Activated naive CD8-positive, alpha-beta T cell treated with anti-CD3 and anti-CD28 coated beads for 36 hours (primary cell): ENCODE measurements around the gene USP17L25. TPM values are rescaled to one million over a fixed set of nuclear protein-coding genes. Genes with fewer than 3 reads are reported as not detected.
"Not testable (repeated sequence)": the region's sequence is repeated elsewhere in the genome, so short reads cannot be mapped to it uniquely, and the experiment has no call there.

ENCODE experiments used
- DNase-seq: peaks from one replicate; pipeline ENCODE4 v3.0.0; 2021
- H3K27ac Mint-ChIP-seq: one replicate; pipeline ENCODE4 v1.8.0; 2022; ENCODE audit warnings: mild to moderate bottlenecking, moderate library complexity, mixed read lengths
- H3K27me3 Mint-ChIP-seq: one replicate; pipeline ENCODE4 v1.8.0; 2022; ENCODE audit warnings: mild to moderate bottlenecking, mixed read lengths
- H3K36me3 Mint-ChIP-seq: one replicate; pipeline ENCODE4 v1.8.0; 2021; ENCODE audit warnings: mild to moderate bottlenecking, mixed read lengths
- H3K4me1 Mint-ChIP-seq: one replicate; pipeline ENCODE4 v1.8.0; 2021; ENCODE audit warnings: mixed read lengths
- H3K4me3 Mint-ChIP-seq: one replicate; pipeline ENCODE4 v1.8.0; 2022; ENCODE audit warnings: mild to moderate bottlenecking, moderate library complexity, mixed read lengths
- H3K9me3 Mint-ChIP-seq: one replicate; pipeline ENCODE4 v1.8.0; 2022; ENCODE audit warnings: mixed read lengths
- total RNA-seq, 2 experiments: library from RNA; stranded (reverse); gene quantifications; one replicate each; pipeline ENCODE4 v1.2.3, GENCODE V29; 2021

The USP17L25 gene
- not detected for total RNA-seq

DNA sequence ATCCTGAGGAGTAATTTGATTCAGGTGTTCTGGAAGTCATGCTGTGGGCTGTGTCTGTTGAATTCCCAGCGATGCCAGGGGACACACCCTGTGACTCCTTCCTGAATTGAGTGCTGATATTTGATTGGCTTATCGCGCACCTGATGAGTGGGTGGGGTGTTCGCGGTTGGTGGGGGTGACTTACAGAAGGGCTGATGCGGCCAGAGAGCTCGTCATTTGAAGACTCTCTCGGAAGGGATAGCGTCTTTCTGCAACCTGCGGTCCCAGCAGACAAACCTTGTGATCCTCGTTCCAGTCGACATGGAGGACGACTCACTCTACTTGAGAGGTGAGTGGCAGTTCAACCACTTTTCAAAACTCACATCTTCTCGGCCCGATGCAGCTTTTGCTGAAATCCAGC lies at the start of gene USP17L25:
Gene USP17L25, plus strand, starts transcription at position 301 of the 400 bp plus-strand sequence. Its CDS starts 0 bp downstream, at position 301.
- H3K9me3 Mint-ChIP-seq, H3K4me1 Mint-ChIP-seq, H3K36me3 Mint-ChIP-seq, H3K27me3 Mint-ChIP-seq, DNase-seq, H3K4me3 Mint-ChIP-seq, H3K27ac Mint-ChIP-seq: not testable (repeated sequence)

DNA sequence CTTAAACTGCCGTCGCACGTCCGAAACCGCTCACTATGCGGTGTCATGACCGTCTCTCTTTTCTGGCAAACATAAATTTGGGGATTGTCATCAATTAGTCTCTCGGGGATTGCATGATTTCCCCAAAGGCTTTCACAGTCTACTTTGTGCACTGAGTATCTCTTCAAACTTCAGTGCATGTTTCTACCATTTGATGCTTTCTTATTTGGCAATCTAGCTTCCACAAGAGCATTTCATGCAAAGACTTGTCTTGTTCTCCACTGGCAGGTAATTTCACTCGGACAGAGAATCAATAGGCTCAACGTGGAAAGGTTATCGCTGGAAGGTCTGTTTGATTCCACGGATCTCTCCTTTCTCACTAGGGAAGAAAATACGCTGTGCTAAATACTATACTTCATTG lies 5.5 kb upstream of the USP17L25 start:
- H3K4me3 Mint-ChIP-seq, DNase-seq, H3K27me3 Mint-ChIP-seq, H3K4me1 Mint-ChIP-seq, H3K9me3 Mint-ChIP-seq, H3K27ac Mint-ChIP-seq, H3K36me3 Mint-ChIP-seq: not testable (repeated sequence)

DNA sequence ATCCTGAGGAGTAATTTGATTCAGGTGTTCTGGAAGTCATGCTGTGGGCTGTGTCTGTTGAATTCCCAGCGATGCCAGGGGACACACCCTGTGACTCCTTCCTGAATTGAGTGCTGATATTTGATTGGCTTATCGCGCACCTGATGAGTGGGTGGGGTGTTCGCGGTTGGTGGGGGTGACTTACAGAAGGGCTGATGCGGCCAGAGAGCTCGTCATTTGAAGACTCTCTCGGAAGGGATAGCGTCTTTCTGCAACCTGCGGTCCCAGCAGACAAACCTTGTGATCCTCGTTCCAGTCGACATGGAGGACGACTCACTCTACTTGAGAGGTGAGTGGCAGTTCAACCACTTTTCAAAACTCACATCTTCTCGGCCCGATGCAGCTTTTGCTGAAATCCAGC lies 4.8 kb upstream of the USP17L25 start, which contains the start of gene USP17L24:
Gene USP17L24, plus strand, starts transcription at position 301 of the 400 bp plus-strand sequence. Its CDS starts 0 bp downstream, at position 301.
- H3K36me3 Mint-ChIP-seq, H3K27ac Mint-ChIP-seq, DNase-seq, H3K4me1 Mint-ChIP-seq, H3K27me3 Mint-ChIP-seq, H3K9me3 Mint-ChIP-seq, H3K4me3 Mint-ChIP-seq: not testable (repeated sequence)

GRCh38 chr4:9334358-9334757 lies 4.6 kb downstream of the USP17L25 start, which contains the start of gene USP17L26:
Gene USP17L26, plus strand, starts transcription at chr4:9334658. Its CDS starts 0 bp downstream, at chr4:9334658.
- H3K36me3 Mint-ChIP-seq, DNase-seq, H3K4me1 Mint-ChIP-seq, H3K9me3 Mint-ChIP-seq, H3K27ac Mint-ChIP-seq, H3K27me3 Mint-ChIP-seq, H3K4me3 Mint-ChIP-seq: not testable (repeated sequence)

GRCh38 chr4:9339103-9339502 lies 9.4 kb downstream of the USP17L25 start, which contains the start of gene USP17L5:
Gene USP17L5, plus strand, starts transcription at chr4:9339403. Its CDS starts 0 bp downstream, at chr4:9339403.
- not testable (repeated sequence) for H3K36me3 Mint-ChIP-seq, DNase-seq, H3K4me1 Mint-ChIP-seq, H3K27me3 Mint-ChIP-seq, H3K9me3 Mint-ChIP-seq, H3K27ac Mint-ChIP-seq, H3K4me3 Mint-ChIP-seq

DNA sequence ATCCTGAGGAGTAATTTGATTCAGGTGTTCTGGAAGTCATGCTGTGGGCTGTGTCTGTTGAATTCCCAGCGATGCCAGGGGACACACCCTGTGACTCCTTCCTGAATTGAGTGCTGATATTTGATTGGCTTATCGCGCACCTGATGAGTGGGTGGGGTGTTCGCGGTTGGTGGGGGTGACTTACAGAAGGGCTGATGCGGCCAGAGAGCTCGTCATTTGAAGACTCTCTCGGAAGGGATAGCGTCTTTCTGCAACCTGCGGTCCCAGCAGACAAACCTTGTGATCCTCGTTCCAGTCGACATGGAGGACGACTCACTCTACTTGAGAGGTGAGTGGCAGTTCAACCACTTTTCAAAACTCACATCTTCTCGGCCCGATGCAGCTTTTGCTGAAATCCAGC lies 14.1 kb downstream of the USP17L25 start, which contains the start of gene USP17L27:
Gene USP17L27, plus strand, starts transcription at position 301 of the 400 bp plus-strand sequence. Its CDS starts 0 bp downstream, at position 301.
- H3K4me1 Mint-ChIP-seq, H3K27ac Mint-ChIP-seq, H3K4me3 Mint-ChIP-seq, H3K9me3 Mint-ChIP-seq, DNase-seq, H3K36me3 Mint-ChIP-seq, H3K27me3 Mint-ChIP-seq: not testable (repeated sequence)

DNA sequence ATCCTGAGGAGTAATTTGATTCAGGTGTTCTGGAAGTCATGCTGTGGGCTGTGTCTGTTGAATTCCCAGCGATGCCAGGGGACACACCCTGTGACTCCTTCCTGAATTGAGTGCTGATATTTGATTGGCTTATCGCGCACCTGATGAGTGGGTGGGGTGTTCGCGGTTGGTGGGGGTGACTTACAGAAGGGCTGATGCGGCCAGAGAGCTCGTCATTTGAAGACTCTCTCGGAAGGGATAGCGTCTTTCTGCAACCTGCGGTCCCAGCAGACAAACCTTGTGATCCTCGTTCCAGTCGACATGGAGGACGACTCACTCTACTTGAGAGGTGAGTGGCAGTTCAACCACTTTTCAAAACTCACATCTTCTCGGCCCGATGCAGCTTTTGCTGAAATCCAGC lies 18.9 kb downstream of the USP17L25 start, which contains the start of gene USP17L28:
Gene USP17L28, plus strand, starts transcription at position 301 of the 400 bp plus-strand sequence. Its CDS starts 0 bp downstream, at position 301.
- not testable (repeated sequence) for H3K9me3 Mint-ChIP-seq, H3K4me1 Mint-ChIP-seq, H3K36me3 Mint-ChIP-seq, DNase-seq, H3K27ac Mint-ChIP-seq, H3K27me3 Mint-ChIP-seq, H3K4me3 Mint-ChIP-seq

GRCh38 chr4:9350866-9351265 lies 21.2 kb downstream of the USP17L25 start:
- not testable (repeated sequence) for DNase-seq, H3K27me3 Mint-ChIP-seq, H3K9me3 Mint-ChIP-seq, H3K4me3 Mint-ChIP-seq, H3K4me1 Mint-ChIP-seq, H3K36me3 Mint-ChIP-seq, H3K27ac Mint-ChIP-seq

DNA sequence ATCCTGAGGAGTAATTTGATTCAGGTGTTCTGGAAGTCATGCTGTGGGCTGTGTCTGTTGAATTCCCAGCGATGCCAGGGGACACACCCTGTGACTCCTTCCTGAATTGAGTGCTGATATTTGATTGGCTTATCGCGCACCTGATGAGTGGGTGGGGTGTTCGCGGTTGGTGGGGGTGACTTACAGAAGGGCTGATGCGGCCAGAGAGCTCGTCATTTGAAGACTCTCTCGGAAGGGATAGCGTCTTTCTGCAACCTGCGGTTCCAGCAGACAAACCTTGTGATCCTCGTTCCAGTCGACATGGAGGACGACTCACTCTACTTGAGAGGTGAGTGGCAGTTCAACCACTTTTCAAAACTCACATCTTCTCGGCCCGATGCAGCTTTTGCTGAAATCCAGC lies 23.6 kb downstream of the USP17L25 start, which contains the start of gene USP17L29:
Gene USP17L29, plus strand, starts transcription at position 301 of the 400 bp plus-strand sequence. Its CDS starts 0 bp downstream, at position 301.
- H3K4me3 Mint-ChIP-seq, H3K27ac Mint-ChIP-seq, DNase-seq, H3K9me3 Mint-ChIP-seq, H3K4me1 Mint-ChIP-seq, H3K27me3 Mint-ChIP-seq, H3K36me3 Mint-ChIP-seq: not testable (repeated sequence)

GRCh38 chr4:9362829-9363228 lies 33.1 kb downstream of the USP17L25 start, which contains the start of gene USP17L30:
Gene USP17L30, plus strand, starts transcription at chr4:9363129. Its CDS starts 0 bp downstream, at chr4:9363129.
- H3K9me3 Mint-ChIP-seq, H3K27me3 Mint-ChIP-seq, DNase-seq, H3K4me3 Mint-ChIP-seq, H3K4me1 Mint-ChIP-seq, H3K36me3 Mint-ChIP-seq, H3K27ac Mint-ChIP-seq: not testable (repeated sequence)

DNA sequence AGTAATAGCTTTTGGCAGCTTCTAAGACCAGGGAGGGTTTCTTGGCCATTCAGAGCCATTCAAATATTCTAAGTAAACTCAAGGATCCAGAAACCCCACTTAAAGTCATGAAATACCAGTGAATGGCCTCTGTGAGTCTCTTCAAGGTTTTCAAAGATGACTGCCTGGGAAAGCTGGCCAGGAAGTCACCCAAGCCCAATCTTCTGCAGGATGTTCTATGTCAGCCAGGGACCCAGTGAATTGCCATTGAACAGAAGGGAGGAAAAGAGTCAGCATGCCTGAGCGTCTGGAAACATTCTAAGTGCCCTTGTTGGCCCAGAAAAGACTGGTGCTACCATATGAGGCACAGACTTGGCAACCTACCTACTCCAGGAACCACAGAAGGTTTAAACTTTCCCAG lies 50.2 kb downstream of the USP17L25 start:
- not testable (repeated sequence) for H3K36me3 Mint-ChIP-seq, DNase-seq, H3K4me3 Mint-ChIP-seq, H3K27me3 Mint-ChIP-seq, H3K27ac Mint-ChIP-seq, H3K9me3 Mint-ChIP-seq, H3K4me1 Mint-ChIP-seq

Other genes with a start within 250 kb of the USP17L25 start
- not detected for gene FAM90A26, start 159.5 kb upstream of the USP17L25 start, total RNA-seq
- not detected for gene USP17L10, start 119.3 kb upstream of the USP17L25 start, total RNA-seq
- not detected for gene USP17L11, start 114.5 kb upstream of the USP17L25 start, total RNA-seq
- gene USP17L12, start 109.8 kb upstream of the USP17L25 start, total RNA-seq: not detected
- not detected for gene USP17L13, start 105.0 kb upstream of the USP17L25 start, total RNA-seq
- gene USP17L15, start 95.5 kb upstream of the USP17L25 start, total RNA-seq: not detected
- gene USP17L17, start 86.0 kb upstream of the USP17L25 start, total RNA-seq: not detected
- not detected for gene USP17L18, start 81.3 kb upstream of the USP17L25 start, total RNA-seq
- not detected for gene USP17L19, start 76.5 kb upstream of the USP17L25 start, total RNA-seq
- gene USP17L20, start 71.8 kb upstream of the USP17L25 start, total RNA-seq: not detected
- gene USP17L21, start 67.0 kb upstream of the USP17L25 start, total RNA-seq: not detected
- gene USP17L22, start 62.3 kb upstream of the USP17L25 start, total RNA-seq: not detected
- not detected for gene USP17L24, start 4.7 kb upstream of the USP17L25 start, total RNA-seq
- gene USP17L26, start 4.7 kb downstream of the USP17L25 start, total RNA-seq: not detected
- not detected for gene USP17L5, start 9.5 kb downstream of the USP17L25 start, total RNA-seq
- not detected for gene USP17L27, start 14.2 kb downstream of the USP17L25 start, total RNA-seq
- gene USP17L28, start 19.0 kb downstream of the USP17L25 start, total RNA-seq: not detected
- gene USP17L29, start 23.7 kb downstream of the USP17L25 start, total RNA-seq: not detected
- gene USP17L30, start 33.2 kb downstream of the USP17L25 start, total RNA-seq: not detected
- not detected for gene DEFB131A, start 114.5 kb downstream of the USP17L25 start, total RNA-seq